ENCODE results near the gene NEUROG1. TPM values are rescaled to one million over a fixed set of nuclear protein-coding genes. Genes with fewer than 3 reads are reported as not detected.

NEUROG1 gene
- total RNA-seq, 1 donor from 2014 or later = not detected

- Mint-ChIP-seq H3K27ac (ENCODE audit: unreplicated experiment) (no peak overlapping the region), H3K4me3 (ENCODE audit: unreplicated experiment) (no peak overlapping the region), H3K9me3 (ENCODE audit: low read depth) (peaks cover 2% of the 10 kb centered on the region), H3K36me3 (ENCODE audit: low read depth) (peaks cover 2% of the 10 kb centered on the region), H3K27me3 (ENCODE audit: low read depth) (peaks cover 90% of the 10 kb centered on the region), H3K4me1 (ENCODE audit: low read depth) (peaks cover 9% of the 10 kb centered on the region)
- DNase-seq (ENCODE audit: low spot score) = no peak
- TF ChIP-seq CTCF (IDR thresholded peaks at IDR 0.05) = no peak
Measured at GRCh38 chr5:135543001-135543484, 7.3 kb upstream of the NEUROG1 start.

- no peak overlapping the region for H3K4me3 Mint-ChIP-seq (ENCODE audit: unreplicated experiment)
- peaks cover 7% of the 10 kb centered on the region for H3K9me3 Mint-ChIP-seq (ENCODE audit: low read depth)
- peaks cover 90% of the 10 kb centered on the region for H3K27me3 Mint-ChIP-seq (ENCODE audit: low read depth)
- TF ChIP-seq CTCF (IDR thresholded peaks at IDR 0.05) = no peak
- H3K27ac Mint-ChIP-seq (ENCODE audit: unreplicated experiment) = no peak overlapping the region
- peaks cover 9% of the 10 kb centered on the region for H3K4me1 Mint-ChIP-seq (ENCODE audit: low read depth)
- H3K36me3 Mint-ChIP-seq (ENCODE audit: low read depth) = peaks cover 4% of the 10 kb centered on the region
- no peak for DNase-seq (ENCODE audit: low spot score)
Measured at GRCh38 chr5:135541807-135542502, 6.2 kb upstream of the NEUROG1 start.

- Mint-ChIP-seq H3K36me3 (ENCODE audit: low read depth) (peaks cover 7% of the 10 kb centered on the region), H3K4me1 (ENCODE audit: low read depth) (peaks cover 17% of the 10 kb centered on the region), H3K4me3 (ENCODE audit: unreplicated experiment) (no peak overlapping the region), H3K27ac (ENCODE audit: unreplicated experiment) (no peak overlapping the region), H3K9me3 (ENCODE audit: low read depth) (peaks cover 7% of the 10 kb centered on the region), H3K27me3 (ENCODE audit: low read depth) (peaks cover 80% of the 10 kb centered on the region)
- no peak for DNase-seq (ENCODE audit: low spot score)
- no peak for TF ChIP-seq CTCF (IDR thresholded peaks at IDR 0.05)
Measured at GRCh38 chr5:135539430-135540005, 3.8 kb upstream of the NEUROG1 start.

GRCh38 chr5:135538261-135538660, 2.5 kb upstream of the NEUROG1 start:
- H3K27me3 Mint-ChIP-seq (ENCODE audit: low read depth) = peaks cover 85% of the 10 kb centered on the region

More at GRCh38 chr5:135538261-135538660, 2.5 kb upstream of the NEUROG1 start:
- peaks cover 7% of the 10 kb centered on the region for H3K36me3 Mint-ChIP-seq (ENCODE audit: low read depth)
- no peak for DNase-seq (ENCODE audit: low spot score)
- H3K4me1 Mint-ChIP-seq (ENCODE audit: low read depth) = peaks cover 12% of the 10 kb centered on the region
- no peak overlapping the region for H3K4me3 Mint-ChIP-seq (ENCODE audit: unreplicated experiment)
- H3K27ac Mint-ChIP-seq (ENCODE audit: unreplicated experiment) = no peak overlapping the region
- no peak for TF ChIP-seq CTCF (IDR thresholded peaks at IDR 0.05)
- H3K9me3 Mint-ChIP-seq (ENCODE audit: low read depth) = peaks cover 7% of the 10 kb centered on the region
